Sigmoid colon (tissue), 7 donors: Measurements from ENCODE around the gene FAM83G. TPM values are rescaled to one million over a fixed set of nuclear protein-coding genes. Genes with fewer than 3 reads are reported as not detected.

Experiments used
- DNase-seq: peaks from one replicate; pipeline ENCODE4 v3.0.0-alpha.2; 2019
- H3K27ac ChIP-seq, 4 donors: fragments of 200-600 bp; sonication (generic); one replicate each; pipeline ENCODE4 v1.5.1; 2016 to 2019; ENCODE audit warnings: mild to moderate bottlenecking in 1 of 4
- H3K27me3 ChIP-seq, 3 donors: fragments of 200-600 bp; sonication (generic); one replicate each; pipeline ENCODE4 v1.5.1; 2019; ENCODE audit warnings: mild to moderate bottlenecking in 1 of 3
- H3K36me3 ChIP-seq, 4 donors: fragments of 200-600 bp; sonication (generic); one replicate each; pipeline ENCODE4 v1.5.1; 2016 to 2019
- H3K4me1 ChIP-seq, 4 donors: fragments of 200-600 bp; sonication (generic); one replicate each; pipeline ENCODE4 v1.5.1; 2017 to 2019
- H3K4me3 ChIP-seq, 4 donors: fragments of 200-600 bp; sonication (generic); one replicate each; pipeline ENCODE4 v1.5.1; 2017 to 2019; ENCODE audit warnings: mild to moderate bottlenecking in 2 of 4, moderate library complexity in 1 of 4
- H3K9me3 ChIP-seq, 4 donors: fragments of 200-600 bp in 3 of 4; sonication (generic) in 3 of 4; one replicate each; pipeline versions ENCODE4 v1.5.1 to v1.6.1; 2013 to 2019
- EP300 ChIP-seq, 4 donors: sonication (generic); formaldehyde crosslinking; IDR thresholded peaks; one replicate each; pipeline ENCODE4 v1.6.1; 2017; ENCODE audit warnings: antibody characterized with exemption in 4 of 4
- POLR2A ChIP-seq, 2 donors: fragments of 450-650 bp; IDR thresholded peaks; one replicate each; pipeline ENCODE4 v1.6.1; 2016; ENCODE audit warnings: antibody characterized with exemption in 2 of 2, mild to moderate bottlenecking in 2 of 2, moderate library complexity in 2 of 2
- POLR2AphosphoS5 ChIP-seq, 4 donors: sonication (generic); formaldehyde crosslinking; IDR thresholded peaks; one replicate each; pipeline ENCODE4 v1.6.1; 2017; ENCODE audit warnings: antibody characterized with exemption in 4 of 4
- WGBS, 2 donors: extraction: QIAGEN DNeasy Blood & Tissue Kit; methylation state at CpG; one replicate each; pipeline ENCODE4 v1.1.7; 2013; 5-methylcytosine and 5-hydroxymethylcytosine counted together
- intact Hi-C: fragments of 100-400 bp; cut with DNase I; formaldehyde crosslinking; loops from one replicate; pipeline ENCODE4 v1.15.1; 2023
- polyA plus RNA-seq, 3 donors: library from polyadenylated mRNA; stranded (reverse); fragments of 200-250 nt; gene quantifications; one replicate each; pipeline ENCODE4 v1.2.3, GENCODE V29; 2013
- total RNA-seq, 4 donors: library from RNA; depleted of rRNA; stranded (reverse); fragments of >200 nt; gene quantifications; one replicate each; pipeline ENCODE4 v1.1.0, GENCODE V29; 2016
- TF ChIP-seq, protein P1 (sequence below), 4 experiments: fragments of 450-650 bp in 3 of 4; fragments of 200-600 bp in 1 of 4; IDR thresholded peaks; one replicate each; pipeline ENCODE4 v1.5.1; 2016 to 2019; ENCODE audit warnings: antibody characterized with exemption in 4 of 4, mild to moderate bottlenecking in 3 of 4, moderate library complexity in 2 of 4
- donor health status: healthy with polysubstance abuse.
- donor health status: Bipolar disorder and iron deficiency.
- donor health status: healthy.

Gene FAM83G
- total and polyA plus RNA-seq, 7 donors = 2.3 to 23.8 (median 2.9) TPM

DNA sequence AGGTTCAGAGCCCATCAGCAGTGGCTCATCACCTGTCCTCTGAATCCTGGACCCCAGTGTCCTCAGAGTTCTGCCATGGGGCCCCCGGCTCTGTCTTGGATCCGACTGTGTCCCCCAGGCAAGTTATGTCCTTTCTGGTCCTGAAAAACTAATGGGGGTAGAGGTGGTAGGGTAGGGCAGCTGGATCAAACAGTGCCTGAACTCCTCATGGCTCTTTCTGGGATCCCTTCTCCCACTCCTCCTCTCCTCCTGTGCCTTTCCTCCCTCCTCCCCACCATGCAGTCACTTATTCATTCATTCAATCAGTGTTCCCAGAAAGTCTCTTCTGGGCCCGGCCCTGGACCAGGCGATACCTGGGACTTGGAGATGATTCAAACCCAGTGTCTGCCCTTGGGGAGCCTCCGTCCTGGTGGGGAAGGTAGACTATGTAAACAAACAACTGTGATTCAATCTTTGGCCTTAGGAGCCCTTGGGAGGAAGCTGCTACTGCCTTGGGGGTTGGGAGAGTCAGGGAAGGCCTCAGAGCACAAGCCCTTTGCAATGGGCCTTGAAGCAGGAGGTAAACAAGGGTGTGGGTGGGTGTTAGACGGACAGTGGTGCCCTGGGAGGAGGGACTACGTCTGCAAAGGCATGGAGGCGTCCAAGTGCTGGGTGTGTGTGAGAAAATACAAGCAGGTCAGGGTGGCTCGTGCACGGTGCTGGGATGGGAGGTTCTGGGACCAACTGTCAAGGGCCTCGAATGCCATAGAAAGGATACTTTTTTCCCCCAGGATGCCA lies 6.4 kb upstream of the FAM83G start:
- no peak for TF ChIP-seq POLR2A (IDR thresholded peaks at IDR 0.05)
- Histone ChIP-seq H3K4me1 (no peaks in the 10 kb centered on the region), H3K9me3 (no peaks in the 10 kb centered on the region), H3K4me3 (no peak overlapping the region), H3K36me3 (no peaks in the 10 kb centered on the region), H3K27me3 (no peaks in the 10 kb centered on the region), H3K27ac (no peak overlapping the region)
- no peak for DNase-seq
- 25 to 64% methylated on average over 11 of the region's 11 CpGs for WGBS, 2 donors
- intact Hi-C loops = no loop called here

DNA sequence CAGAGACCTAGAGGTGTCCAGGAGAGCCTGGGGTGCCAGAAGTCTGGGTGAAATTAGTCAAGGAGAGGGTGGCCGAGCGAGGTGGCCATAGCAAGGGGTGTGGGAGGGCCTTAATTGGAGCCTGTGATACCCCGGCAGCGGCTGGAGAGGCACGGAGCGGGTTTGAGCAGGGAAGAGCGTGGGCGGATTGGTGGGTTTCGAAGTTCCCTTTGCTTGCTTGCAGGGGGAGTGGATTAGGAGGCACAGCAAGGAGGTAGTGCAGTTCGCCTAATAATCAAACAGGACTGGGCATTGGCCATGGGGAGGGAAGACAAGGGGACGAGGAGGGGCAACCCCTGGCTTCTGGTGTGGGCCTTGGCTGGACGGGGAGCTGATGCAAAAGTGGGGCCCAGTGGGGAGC lies 5.4 kb upstream of the FAM83G start:
- Histone ChIP-seq H3K4me3 (no peak overlapping the region), H3K9me3 (no peaks in the 10 kb centered on the region), H3K27ac (no peak overlapping the region), H3K36me3 (no peaks in the 10 kb centered on the region), H3K27me3 (no peaks in the 10 kb centered on the region), H3K4me1 (peaks cover 0 to 2% (median under 1%) of the 10 kb centered on the region in 4 donors)
- 94 to 97% methylated on average over 12 of the region's 12 CpGs for WGBS, 2 donors
- DNase-seq = no peak
- TF ChIP-seq EP300 (IDR thresholded peaks at IDR 0.05) (no peak), POLR2AphosphoS5 (IDR thresholded peaks at IDR 0.05) (no peak), POLR2A (IDR thresholded peaks at IDR 0.05) (no peak)
- TF ChIP-seq, protein P1, sequence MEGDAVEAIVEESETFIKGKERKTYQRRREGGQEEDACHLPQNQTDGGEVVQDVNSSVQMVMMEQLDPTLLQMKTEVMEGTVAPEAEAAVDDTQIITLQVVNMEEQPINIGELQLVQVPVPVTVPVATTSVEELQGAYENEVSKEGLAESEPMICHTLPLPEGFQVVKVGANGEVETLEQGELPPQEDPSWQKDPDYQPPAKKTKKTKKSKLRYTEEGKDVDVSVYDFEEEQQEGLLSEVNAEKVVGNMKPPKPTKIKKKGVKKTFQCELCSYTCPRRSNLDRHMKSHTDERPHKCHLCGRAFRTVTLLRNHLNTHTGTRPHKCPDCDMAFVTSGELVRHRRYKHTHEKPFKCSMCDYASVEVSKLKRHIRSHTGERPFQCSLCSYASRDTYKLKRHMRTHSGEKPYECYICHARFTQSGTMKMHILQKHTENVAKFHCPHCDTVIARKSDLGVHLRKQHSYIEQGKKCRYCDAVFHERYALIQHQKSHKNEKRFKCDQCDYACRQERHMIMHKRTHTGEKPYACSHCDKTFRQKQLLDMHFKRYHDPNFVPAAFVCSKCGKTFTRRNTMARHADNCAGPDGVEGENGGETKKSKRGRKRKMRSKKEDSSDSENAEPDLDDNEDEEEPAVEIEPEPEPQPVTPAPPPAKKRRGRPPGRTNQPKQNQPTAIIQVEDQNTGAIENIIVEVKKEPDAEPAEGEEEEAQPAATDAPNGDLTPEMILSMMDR (IDR thresholded peaks at IDR 0.05) = no peak
- intact Hi-C loops = no loop called here

DNA sequence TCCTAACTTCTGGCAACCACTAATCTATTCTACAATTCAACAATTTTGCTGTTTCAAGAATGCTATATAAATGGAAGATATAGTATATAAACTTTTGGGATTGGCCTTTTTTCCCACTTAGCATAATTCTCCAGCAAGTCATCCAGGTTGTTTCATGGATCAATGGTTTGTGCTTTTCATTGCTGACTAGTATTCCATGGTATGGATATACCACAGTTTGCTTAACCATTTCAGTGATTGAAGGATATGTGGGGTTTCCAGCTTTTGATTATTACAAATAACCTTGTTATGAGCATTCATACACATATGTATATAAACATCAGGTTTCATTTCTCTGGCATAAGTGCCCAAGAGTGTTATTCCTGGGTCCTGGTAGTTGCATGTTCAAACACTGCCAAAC lies 2.1 kb upstream of the FAM83G start:
- Histone ChIP-seq H3K4me1 (peaks cover 0 to 16% (median 13%) of the 10 kb centered on the region in 4 donors), H3K9me3 (no peaks in the 10 kb centered on the region), H3K36me3 (no peaks in the 10 kb centered on the region), H3K4me3 (no peak overlapping the region), H3K27ac (no peak overlapping the region), H3K27me3 (no peaks in the 10 kb centered on the region)
- no peak for DNase-seq
- intact Hi-C loops = no loop called here
- no peak for TF ChIP-seq POLR2AphosphoS5 (IDR thresholded peaks at IDR 0.05)
- TF ChIP-seq EP300 (IDR thresholded peaks at IDR 0.05) = no peak
- no peak for TF ChIP-seq POLR2A (IDR thresholded peaks at IDR 0.05)
- TF ChIP-seq, protein P1 (IDR thresholded peaks at IDR 0.05) = no peak

DNA sequence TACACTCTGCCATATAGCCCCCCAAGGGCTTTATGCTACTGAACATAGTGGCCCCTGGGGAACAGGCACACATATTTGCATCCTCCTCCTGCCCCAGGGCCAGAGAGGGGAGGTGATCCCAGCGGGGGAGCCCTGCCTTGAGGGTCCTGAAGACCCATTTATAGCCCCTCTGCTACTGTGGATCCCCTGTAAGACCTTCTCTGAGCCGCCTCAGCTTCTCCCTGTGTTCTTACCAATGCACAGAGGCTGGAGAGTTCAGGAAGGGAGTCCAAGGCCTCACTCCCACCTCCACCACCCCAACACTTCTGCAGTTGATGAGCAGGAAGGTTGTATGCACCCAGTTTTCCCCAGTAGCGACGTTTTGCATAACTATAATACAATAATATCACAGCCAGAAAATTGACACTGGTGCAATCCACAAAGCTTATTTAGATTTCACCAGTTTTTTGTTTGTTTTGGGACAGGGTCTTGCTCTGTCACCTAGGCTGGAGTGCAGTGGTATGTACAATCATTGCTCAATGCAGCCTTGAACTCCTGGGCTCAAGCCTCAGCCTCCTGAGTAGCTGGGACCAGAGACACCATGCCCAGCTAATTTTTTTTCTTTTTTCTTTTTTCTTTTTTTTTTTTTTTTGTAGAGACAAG lies 1.3 kb upstream of the FAM83G start:
- Histone ChIP-seq H3K9me3 (no peaks in the 10 kb centered on the region), H3K27me3 (no peaks in the 10 kb centered on the region), H3K36me3 (no peaks in the 10 kb centered on the region), H3K4me3 (no peak overlapping the region), H3K27ac (no peak overlapping the region), H3K4me1 (peaks cover 0 to 16% (median 13%) of the 10 kb centered on the region in 4 donors)
- no peak for DNase-seq
- intact Hi-C loops = no loop called here
- TF ChIP-seq, protein P1 (IDR thresholded peaks at IDR 0.05) = no peak
- TF ChIP-seq EP300 (IDR thresholded peaks at IDR 0.05) = no peak
- TF ChIP-seq POLR2A (IDR thresholded peaks at IDR 0.05) = no peak
- TF ChIP-seq POLR2AphosphoS5 (IDR thresholded peaks at IDR 0.05) = no peak
- 88 to 90% methylated on average over 4 of the region's 4 CpGs for WGBS, 2 donors

DNA sequence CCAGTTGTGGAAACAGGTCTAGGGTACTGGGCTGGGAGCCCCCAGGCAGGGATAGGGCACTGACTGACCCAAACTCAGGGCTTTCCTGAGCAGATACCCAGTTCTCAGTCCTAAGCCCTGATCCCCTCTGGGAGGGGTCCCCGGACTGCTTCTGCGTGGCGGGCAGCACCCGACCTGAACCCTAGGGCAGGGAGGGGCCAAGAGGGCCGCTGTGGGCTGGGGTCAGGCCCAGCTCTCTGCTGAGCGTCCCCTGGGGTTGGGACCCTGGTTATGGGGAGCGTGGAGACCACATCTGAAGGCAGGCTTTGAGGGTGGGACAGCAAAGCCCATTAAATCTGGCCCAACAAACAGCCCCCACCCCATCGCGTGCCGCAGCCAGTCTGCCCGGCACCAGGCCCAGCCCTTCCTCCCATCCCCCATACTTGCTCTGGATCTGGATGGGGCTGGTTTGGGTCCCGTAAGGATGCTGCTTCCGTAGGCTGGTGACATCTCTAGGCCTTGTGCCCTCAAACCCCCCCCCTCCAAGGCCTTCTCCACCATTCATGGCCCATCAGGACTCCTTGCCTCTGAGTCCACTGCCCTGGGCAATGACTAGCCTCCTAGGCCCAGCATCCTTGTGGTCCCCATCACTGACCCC lies 691 bp upstream of the FAM83G start:
- peak overlapping the region; percentile 47 to 69 (median 64) for H3K4me3 ChIP-seq
- intact Hi-C loops = no loop called here
- peaks cover 0 to 16% (median 13%) of the 10 kb centered on the region in 4 donors for H3K4me1 ChIP-seq
- WGBS, 2 donors = 71 to 87% methylated on average over 13 of the region's 13 CpGs
- TF ChIP-seq, protein P1 (IDR thresholded peaks at IDR 0.05) = no peak
- TF ChIP-seq POLR2A (IDR thresholded peaks at IDR 0.05) (no peak), EP300 (IDR thresholded peaks at IDR 0.05) (no peak), POLR2AphosphoS5 (IDR thresholded peaks at IDR 0.05) (no peak)
- H3K36me3 ChIP-seq = no peaks in the 10 kb centered on the region
- peak overlapping the region; percentile 26 to 72 (median 62) for H3K27ac ChIP-seq
- no peak for DNase-seq
- H3K9me3 ChIP-seq = no peaks in the 10 kb centered on the region
- H3K27me3 ChIP-seq = no peaks in the 10 kb centered on the region
